ENCODE results near the gene MOAP1. TPM values are rescaled to one million over a fixed set of nuclear protein-coding genes. Genes with fewer than 3 reads are reported as not detected.
A peak's percentile ranks its signal among the peaks of the same experiment; 100 is the strongest.
"Not testable (repeated sequence)": the region's sequence is repeated elsewhere in the genome, so short reads cannot be mapped to it uniquely, and the experiment has no call there.

Gene MOAP1
- total and polyA plus RNA-seq, 4 donors, result 22.0 to 38.7 (median 30.2) TPM

DNA sequence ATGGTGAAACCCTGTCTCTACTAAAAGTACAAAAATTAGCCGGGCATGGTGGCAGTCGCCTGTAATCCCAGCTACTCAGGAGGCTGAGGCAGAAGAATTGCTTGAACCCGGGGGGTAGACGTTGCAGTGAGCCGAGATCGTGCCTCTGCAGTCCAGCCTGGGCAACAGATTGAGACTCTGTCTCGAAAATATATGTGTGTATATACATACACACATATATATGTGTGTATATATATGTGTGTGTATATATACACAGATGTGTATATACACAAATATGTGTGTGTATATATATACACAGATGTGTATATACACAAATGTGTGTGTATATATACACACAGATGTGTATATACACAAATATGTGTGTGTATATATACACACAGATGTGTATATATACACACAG is 26.3 kb downstream of the MOAP1 start:
- ATAC-seq (ENCODE audit: low FRiP score); H3K27me3 ChIP-seq (ENCODE audit: control insufficient read depth in 1 of 2, insufficient read depth in 2 of 2, low read length in 1 of 2); DNase-seq; H3K27ac ChIP-seq (ENCODE audit: low read depth in 1 of 2, low read length in 2 of 2); intact Hi-C loops (cut with DNase I); H3K9me3 ChIP-seq (ENCODE audit: control insufficient read depth, low read length); H3K4me3 ChIP-seq (ENCODE audit: low read length in 2 of 2); H3K4me1 ChIP-seq (ENCODE audit: control insufficient read depth in 1 of 2, insufficient read depth in 2 of 2, low read length in 2 of 2); H3K36me3 ChIP-seq (ENCODE audit: control insufficient read depth in 1 of 2, insufficient read depth in 2 of 2, low read length in 1 of 2): not testable (repeated sequence)
- 94 to 95% methylated on average over 7 of the region's 7 CpGs for WGBS, 2 donors

GRCh38 chr14:93156693-93157369 is 27.9 kb downstream of the MOAP1 start:
- no peak overlapping the region for H3K4me3 ChIP-seq (ENCODE audit: low read length in 2 of 2)
- intact Hi-C loops (cut with DNase I), result no loop called here
- H3K27me3 ChIP-seq (ENCODE audit: control insufficient read depth in 1 of 2, insufficient read depth in 2 of 2, low read length in 1 of 2), result no peaks in the 10 kb centered on the region
- no peak overlapping the region for H3K27ac ChIP-seq (ENCODE audit: low read depth in 1 of 2, low read length in 2 of 2)
- H3K4me1 ChIP-seq (ENCODE audit: control insufficient read depth in 1 of 2, insufficient read depth in 2 of 2, low read length in 2 of 2), result no peaks in the 10 kb centered on the region
- 63 to 77% methylated on average over 8 of the region's 8 CpGs for WGBS, 2 donors
- no peaks in the 10 kb centered on the region for H3K36me3 ChIP-seq (ENCODE audit: control insufficient read depth in 1 of 2, insufficient read depth in 2 of 2, low read length in 1 of 2)
- H3K9me3 ChIP-seq (ENCODE audit: control insufficient read depth, low read length), result no peaks in the 10 kb centered on the region
- ATAC-seq (ENCODE audit: low FRiP score), result peak; percentile 38
- no peak for DNase-seq

DNA sequence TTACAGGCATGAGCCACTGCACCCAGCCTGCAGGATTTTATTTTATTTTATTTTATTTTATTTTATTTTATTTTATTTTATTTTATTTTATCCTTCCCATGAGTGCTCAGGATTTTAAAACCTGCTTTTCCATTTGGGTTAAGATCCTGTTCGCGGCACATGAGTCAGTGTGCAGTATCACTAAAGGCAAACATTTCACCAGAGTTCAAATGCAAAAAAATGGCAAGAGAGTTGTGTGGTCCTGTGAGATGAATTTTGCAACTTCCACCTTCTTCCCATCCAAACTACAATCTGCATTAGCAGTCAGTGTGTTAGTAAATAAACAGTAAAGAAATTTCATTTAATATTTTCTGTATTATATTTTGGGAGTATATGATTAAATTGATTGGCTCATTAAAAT is 29.0 kb downstream of the MOAP1 start:
- intact Hi-C loops (cut with DNase I), result no loop called here
- WGBS, 2 donors, result 73 to 76% methylated on average over 2 of the region's 2 CpGs
- no peak for DNase-seq

GRCh38 chr14:93153121-93153520 is 31.6 kb downstream of the MOAP1 start:
- Histone ChIP-seq H3K9me3 (ENCODE audit: control insufficient read depth, low read length) (no peaks in the 10 kb centered on the region), H3K27ac (ENCODE audit: low read depth in 1 of 2, low read length in 2 of 2) (no peak overlapping the region), H3K4me1 (ENCODE audit: control insufficient read depth in 1 of 2, insufficient read depth in 2 of 2, low read length in 2 of 2) (no peaks in the 10 kb centered on the region), H3K4me3 (ENCODE audit: low read length in 2 of 2) (no peak overlapping the region), H3K27me3 (ENCODE audit: control insufficient read depth in 1 of 2, insufficient read depth in 2 of 2, low read length in 1 of 2) (no peaks in the 10 kb centered on the region), H3K36me3 (ENCODE audit: control insufficient read depth in 1 of 2, insufficient read depth in 2 of 2, low read length in 1 of 2) (no peaks in the 10 kb centered on the region)
- DNase-seq, result no peak
- no peak for ATAC-seq (ENCODE audit: low FRiP score)
- WGBS, 2 donors, result 75 to 80% methylated on average over 7 of the region's 7 CpGs
- intact Hi-C loops (cut with DNase I), result no loop called here

More for the DNA sequence above, 29.0 kb downstream of the MOAP1 start:
- Histone ChIP-seq H3K9me3 (ENCODE audit: control insufficient read depth, low read length) (no peaks in the 10 kb centered on the region), H3K36me3 (ENCODE audit: control insufficient read depth in 1 of 2, insufficient read depth in 2 of 2, low read length in 1 of 2) (no peaks in the 10 kb centered on the region), H3K4me3 (ENCODE audit: low read length in 2 of 2) (no peak overlapping the region), H3K27ac (ENCODE audit: low read depth in 1 of 2, low read length in 2 of 2) (no peak overlapping the region), H3K4me1 (ENCODE audit: control insufficient read depth in 1 of 2, insufficient read depth in 2 of 2, low read length in 2 of 2) (no peaks in the 10 kb centered on the region), H3K27me3 (ENCODE audit: control insufficient read depth in 1 of 2, insufficient read depth in 2 of 2, low read length in 1 of 2) (no peaks in the 10 kb centered on the region)
- no peak for ATAC-seq (ENCODE audit: low FRiP score)

- ATAC-seq (ENCODE audit: low FRiP score) (no peak), DNase-seq (no peak)
- H3K9me3 ChIP-seq (ENCODE audit: control insufficient read depth, low read length), result no peaks in the 10 kb centered on the region
- H3K27me3 ChIP-seq (ENCODE audit: control insufficient read depth in 1 of 2, insufficient read depth in 2 of 2, low read length in 1 of 2), result no peaks in the 10 kb centered on the region
- 52 to 63% methylated on average over 15 to 16 of the region's 16 CpGs for WGBS, 2 donors
- H3K4me3 ChIP-seq (ENCODE audit: low read length in 2 of 2), result no peak overlapping the region
- H3K4me1 ChIP-seq (ENCODE audit: control insufficient read depth in 1 of 2, insufficient read depth in 2 of 2, low read length in 2 of 2), result no peaks in the 10 kb centered on the region
- intact Hi-C loops (cut with DNase I), result no loop called here
- H3K36me3 ChIP-seq (ENCODE audit: control insufficient read depth in 1 of 2, insufficient read depth in 2 of 2, low read length in 1 of 2), result no peaks in the 10 kb centered on the region
- H3K27ac ChIP-seq (ENCODE audit: low read depth in 1 of 2, low read length in 2 of 2), result no peak overlapping the region
Observed at GRCh38 chr14:93150227-93151208, 34.2 kb downstream of the MOAP1 start.

- intact Hi-C loops (cut with DNase I), result no loop called here
- no peak for ATAC-seq (ENCODE audit: low FRiP score)
- Histone ChIP-seq H3K9me3 (ENCODE audit: control insufficient read depth, low read length) (no peaks in the 10 kb centered on the region), H3K27me3 (ENCODE audit: control insufficient read depth in 1 of 2, insufficient read depth in 2 of 2, low read length in 1 of 2) (no peaks in the 10 kb centered on the region), H3K4me3 (ENCODE audit: low read length in 2 of 2) (no peak overlapping the region), H3K27ac (ENCODE audit: low read depth in 1 of 2, low read length in 2 of 2) (no peak overlapping the region), H3K36me3 (ENCODE audit: control insufficient read depth in 1 of 2, insufficient read depth in 2 of 2, low read length in 1 of 2) (no peaks in the 10 kb centered on the region), H3K4me1 (ENCODE audit: control insufficient read depth in 1 of 2, insufficient read depth in 2 of 2, low read length in 2 of 2) (no peaks in the 10 kb centered on the region)
- WGBS, 2 donors, result 89 to 94% methylated on average over 8 of the region's 8 CpGs
- DNase-seq, result no peak
Observed at GRCh38 chr14:93148979-93149378, 35.7 kb downstream of the MOAP1 start.

GRCh38 chr14:93146119-93146518 is 38.6 kb downstream of the MOAP1 start:
- Histone ChIP-seq H3K4me3 (ENCODE audit: low read length in 2 of 2) (no peak overlapping the region), H3K36me3 (ENCODE audit: control insufficient read depth in 1 of 2, insufficient read depth in 2 of 2, low read length in 1 of 2) (no peaks in the 10 kb centered on the region), H3K27ac (ENCODE audit: low read depth in 1 of 2, low read length in 2 of 2) (no peak overlapping the region), H3K4me1 (ENCODE audit: control insufficient read depth in 1 of 2, insufficient read depth in 2 of 2, low read length in 2 of 2) (no peaks in the 10 kb centered on the region), H3K9me3 (ENCODE audit: control insufficient read depth, low read length) (no peaks in the 10 kb centered on the region), H3K27me3 (ENCODE audit: control insufficient read depth in 1 of 2, insufficient read depth in 2 of 2, low read length in 1 of 2) (no peaks in the 10 kb centered on the region)
- 77 to 81% methylated on average over 9 of the region's 9 CpGs for WGBS, 2 donors
- intact Hi-C loops (cut with DNase I), result no loop called here
- DNase-seq, result no peak
- no peak for ATAC-seq (ENCODE audit: low FRiP score)

- H3K27ac ChIP-seq (ENCODE audit: low read depth in 1 of 2, low read length in 2 of 2), result no peak overlapping the region
- ATAC-seq (ENCODE audit: low FRiP score) (no peak), DNase-seq (no peak)
- WGBS, 2 donors, result 81 to 90% methylated on average over 13 of the region's 13 CpGs
- intact Hi-C loops (cut with DNase I), result no loop called here
- no peaks in the 10 kb centered on the region for H3K4me1 ChIP-seq (ENCODE audit: control insufficient read depth in 1 of 2, insufficient read depth in 2 of 2, low read length in 2 of 2)
- no peak overlapping the region for H3K4me3 ChIP-seq (ENCODE audit: low read length in 2 of 2)
- H3K9me3 ChIP-seq (ENCODE audit: control insufficient read depth, low read length), result no peaks in the 10 kb centered on the region
- H3K27me3 ChIP-seq (ENCODE audit: control insufficient read depth in 1 of 2, insufficient read depth in 2 of 2, low read length in 1 of 2), result no peaks in the 10 kb centered on the region
- H3K36me3 ChIP-seq (ENCODE audit: control insufficient read depth in 1 of 2, insufficient read depth in 2 of 2, low read length in 1 of 2), result no peaks in the 10 kb centered on the region
Observed at GRCh38 chr14:93142854-93143652, 41.6 kb downstream of the MOAP1 start.

Measured in aorta (tissue), 5 donors.